HEK293T (cell line): Measurements from ENCODE around the gene CHRNB4.

ENCODE experiments used
- ARNT ChIP-seq: fragments of 450-650 bp; IDR thresholded peaks from 2 replicates; pipeline ENCODE4 v1.6.1; 2017; ENCODE audit warnings: mild to moderate bottlenecking
- ELF4 ChIP-seq: fragments of 450-650 bp; IDR thresholded peaks from 2 replicates; pipeline ENCODE4 v1.6.1; 2017; ENCODE audit warnings: antibody characterized with exemption
- FOXA1 ChIP-seq: fragments of 450-650 bp; IDR thresholded peaks from 2 replicates; pipeline ENCODE4 v1.6.1; 2016; ENCODE audit warnings: mild to moderate bottlenecking
- FOXM1 ChIP-seq: fragments of 450-650 bp; IDR thresholded peaks from 2 replicates; pipeline ENCODE4 v1.6.1; 2017; ENCODE audit warnings: mild to moderate bottlenecking, borderline replicate concordance
- LEF1 ChIP-seq: fragments of 450-650 bp; IDR thresholded peaks from 2 replicates; pipeline ENCODE4 v1.6.1; 2017; ENCODE audit warnings: mild to moderate bottlenecking, borderline replicate concordance
- SP1 ChIP-seq: fragments of 450-650 bp; IDR thresholded peaks from 2 replicates; pipeline ENCODE4 v1.6.1; 2017
- SUZ12 ChIP-seq: fragments of 450-650 bp; IDR thresholded peaks from 2 replicates; pipeline ENCODE4 v1.6.1; 2016; ENCODE audit warnings: mild to moderate bottlenecking
- TARDBP ChIP-seq: fragments of 450-650 bp; IDR thresholded peaks from 2 replicates; pipeline ENCODE4 v1.6.1; 2016
- ZNF384 ChIP-seq: fragments of 450-650 bp; IDR thresholded peaks from 2 replicates; pipeline ENCODE4 v1.6.1; 2016
- TF ChIP-seq, protein P1 (sequence below): fragments of 450-650 bp; IDR thresholded peaks from 2 replicates; pipeline ENCODE4 v1.6.1; 2016

DNA sequence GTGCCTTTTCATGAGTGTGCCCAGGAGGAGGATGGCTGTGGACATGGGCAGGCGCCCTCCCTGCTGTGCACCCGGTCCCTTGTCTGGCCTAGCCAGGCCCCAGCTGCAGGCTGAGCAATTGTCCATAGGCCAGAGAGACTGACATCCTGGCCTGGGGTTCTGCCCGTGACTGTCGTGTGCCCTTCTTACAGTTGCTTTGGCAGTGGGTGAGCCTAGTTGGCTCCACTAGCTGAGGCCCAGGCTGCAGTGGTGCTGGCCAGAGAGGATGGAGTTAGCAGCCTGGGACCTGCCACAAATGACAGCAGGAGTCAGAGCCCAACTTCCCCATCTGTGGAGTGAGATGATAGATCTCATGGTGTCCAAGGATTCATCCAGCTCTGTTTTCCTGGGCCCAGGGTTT, 9.0 kb upstream of the CHRNB4 start:
- TF ChIP-seq ELF4 = no peak
- TF ChIP-seq, protein P1, sequence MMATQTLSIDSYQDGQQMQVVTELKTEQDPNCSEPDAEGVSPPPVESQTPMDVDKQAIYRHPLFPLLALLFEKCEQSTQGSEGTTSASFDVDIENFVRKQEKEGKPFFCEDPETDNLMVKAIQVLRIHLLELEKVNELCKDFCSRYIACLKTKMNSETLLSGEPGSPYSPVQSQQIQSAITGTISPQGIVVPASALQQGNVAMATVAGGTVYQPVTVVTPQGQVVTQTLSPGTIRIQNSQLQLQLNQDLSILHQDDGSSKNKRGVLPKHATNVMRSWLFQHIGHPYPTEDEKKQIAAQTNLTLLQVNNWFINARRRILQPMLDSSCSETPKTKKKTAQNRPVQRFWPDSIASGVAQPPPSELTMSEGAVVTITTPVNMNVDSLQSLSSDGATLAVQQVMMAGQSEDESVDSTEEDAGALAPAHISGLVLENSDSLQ = no peak
- no peak for TF ChIP-seq TARDBP
- no peak for TF ChIP-seq ZNF384
- no peak for TF ChIP-seq FOXM1
- no peak for TF ChIP-seq LEF1
- no peak for TF ChIP-seq SP1
- TF ChIP-seq SUZ12 = no peak
- no peak for TF ChIP-seq ARNT
- no peak for TF ChIP-seq FOXA1
